ENCODE data around the gene SLC22A31.
"Not testable (repeated sequence)": the region's sequence is repeated elsewhere in the genome, so short reads cannot be mapped to it uniquely, and the experiment has no call there.

DNA sequence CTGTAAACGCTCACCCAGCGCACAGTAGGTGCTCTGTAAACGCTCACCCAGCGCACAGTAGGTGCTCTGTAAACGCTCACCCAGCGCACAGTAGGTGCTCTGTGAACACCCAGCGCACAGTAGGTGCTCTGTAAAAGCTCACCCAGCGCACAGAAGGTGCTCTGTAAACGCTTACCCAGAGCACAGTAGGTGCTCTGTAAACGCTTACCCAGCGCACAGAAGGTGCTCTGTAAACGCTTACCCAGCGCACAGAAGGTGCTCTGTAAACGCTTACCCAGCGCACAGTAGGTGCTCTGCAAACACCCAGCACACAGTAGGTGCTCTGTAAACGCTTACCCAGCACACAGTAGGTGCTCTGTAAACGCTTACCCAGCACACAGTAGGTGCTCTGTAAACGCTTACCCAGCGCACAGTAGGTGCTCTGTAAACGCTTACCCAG is 13.7 kb downstream of the SLC22A31 start:
- TF ChIP-seq, protein P1, sequence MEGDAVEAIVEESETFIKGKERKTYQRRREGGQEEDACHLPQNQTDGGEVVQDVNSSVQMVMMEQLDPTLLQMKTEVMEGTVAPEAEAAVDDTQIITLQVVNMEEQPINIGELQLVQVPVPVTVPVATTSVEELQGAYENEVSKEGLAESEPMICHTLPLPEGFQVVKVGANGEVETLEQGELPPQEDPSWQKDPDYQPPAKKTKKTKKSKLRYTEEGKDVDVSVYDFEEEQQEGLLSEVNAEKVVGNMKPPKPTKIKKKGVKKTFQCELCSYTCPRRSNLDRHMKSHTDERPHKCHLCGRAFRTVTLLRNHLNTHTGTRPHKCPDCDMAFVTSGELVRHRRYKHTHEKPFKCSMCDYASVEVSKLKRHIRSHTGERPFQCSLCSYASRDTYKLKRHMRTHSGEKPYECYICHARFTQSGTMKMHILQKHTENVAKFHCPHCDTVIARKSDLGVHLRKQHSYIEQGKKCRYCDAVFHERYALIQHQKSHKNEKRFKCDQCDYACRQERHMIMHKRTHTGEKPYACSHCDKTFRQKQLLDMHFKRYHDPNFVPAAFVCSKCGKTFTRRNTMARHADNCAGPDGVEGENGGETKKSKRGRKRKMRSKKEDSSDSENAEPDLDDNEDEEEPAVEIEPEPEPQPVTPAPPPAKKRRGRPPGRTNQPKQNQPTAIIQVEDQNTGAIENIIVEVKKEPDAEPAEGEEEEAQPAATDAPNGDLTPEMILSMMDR (IDR thresholded peaks at IDR 0.05; ENCODE audit: extremely low read depth in 1 of 2, insufficient read depth in 1 of 2, low read depth in 1 of 2, low read length in 2 of 2): not testable (repeated sequence)
- TF ChIP-seq FOS (IDR thresholded peaks at IDR 0.05; ENCODE audit: borderline replicate concordance, insufficient read depth, low read length); POLR2A (IDR thresholded peaks at IDR 0.05; ENCODE audit: low read depth, low read length); JUN (IDR thresholded peaks at IDR 0.05; ENCODE audit: borderline replicate concordance, insufficient read depth, insufficient read length, low read depth): not testable (repeated sequence)
- TF ChIP-seq, protein P2, sequence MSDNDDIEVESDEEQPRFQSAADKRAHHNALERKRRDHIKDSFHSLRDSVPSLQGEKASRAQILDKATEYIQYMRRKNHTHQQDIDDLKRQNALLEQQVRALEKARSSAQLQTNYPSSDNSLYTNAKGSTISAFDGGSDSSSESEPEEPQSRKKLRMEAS (IDR thresholded peaks at IDR 0.05; ENCODE audit: insufficient read depth, insufficient read length): not testable (repeated sequence)

Data from endothelial cell of umbilical vein (primary cell).